Suppressor macrophage treated with lipopolysaccharide for 4 hours (primary cell): ENCODE results near the gene SET.
A peak's percentile ranks its signal among the peaks of the same experiment; 100 is the strongest.
"Not testable (repeated sequence)": the region's sequence is repeated elsewhere in the genome, so short reads cannot be mapped to it uniquely, and the experiment has no call there.

ENCODE experiments used
- DNase-seq: peaks from one replicate; pipeline ENCODE4 v3.0.0-alpha.2; 2020

The SET gene

DNA sequence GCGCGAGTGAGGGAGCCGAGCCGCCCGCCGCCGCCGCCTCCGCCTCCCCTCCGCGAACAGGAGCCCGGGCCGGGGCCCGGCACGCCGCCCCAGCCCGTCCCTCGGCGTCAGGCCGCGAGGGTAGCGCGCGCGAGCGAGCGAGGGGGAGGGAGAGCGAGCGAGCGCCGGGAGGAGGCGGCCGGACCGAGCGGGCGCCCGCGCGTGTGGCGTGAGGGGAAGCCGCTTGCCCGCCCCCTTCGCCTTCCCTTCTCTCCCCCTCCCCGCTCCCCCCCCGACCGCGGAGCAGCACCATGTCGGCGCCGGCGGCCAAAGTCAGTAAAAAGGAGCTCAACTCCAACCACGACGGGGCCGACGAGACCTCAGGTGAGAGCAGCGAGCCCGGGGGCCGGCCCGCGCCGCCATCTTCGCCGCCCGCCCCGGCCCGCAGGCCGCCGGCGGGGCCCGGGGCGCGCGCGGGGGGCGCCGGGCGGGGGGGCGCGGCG lies 312 bp downstream of the SET start:
- DNase-seq, result no peak

DNA sequence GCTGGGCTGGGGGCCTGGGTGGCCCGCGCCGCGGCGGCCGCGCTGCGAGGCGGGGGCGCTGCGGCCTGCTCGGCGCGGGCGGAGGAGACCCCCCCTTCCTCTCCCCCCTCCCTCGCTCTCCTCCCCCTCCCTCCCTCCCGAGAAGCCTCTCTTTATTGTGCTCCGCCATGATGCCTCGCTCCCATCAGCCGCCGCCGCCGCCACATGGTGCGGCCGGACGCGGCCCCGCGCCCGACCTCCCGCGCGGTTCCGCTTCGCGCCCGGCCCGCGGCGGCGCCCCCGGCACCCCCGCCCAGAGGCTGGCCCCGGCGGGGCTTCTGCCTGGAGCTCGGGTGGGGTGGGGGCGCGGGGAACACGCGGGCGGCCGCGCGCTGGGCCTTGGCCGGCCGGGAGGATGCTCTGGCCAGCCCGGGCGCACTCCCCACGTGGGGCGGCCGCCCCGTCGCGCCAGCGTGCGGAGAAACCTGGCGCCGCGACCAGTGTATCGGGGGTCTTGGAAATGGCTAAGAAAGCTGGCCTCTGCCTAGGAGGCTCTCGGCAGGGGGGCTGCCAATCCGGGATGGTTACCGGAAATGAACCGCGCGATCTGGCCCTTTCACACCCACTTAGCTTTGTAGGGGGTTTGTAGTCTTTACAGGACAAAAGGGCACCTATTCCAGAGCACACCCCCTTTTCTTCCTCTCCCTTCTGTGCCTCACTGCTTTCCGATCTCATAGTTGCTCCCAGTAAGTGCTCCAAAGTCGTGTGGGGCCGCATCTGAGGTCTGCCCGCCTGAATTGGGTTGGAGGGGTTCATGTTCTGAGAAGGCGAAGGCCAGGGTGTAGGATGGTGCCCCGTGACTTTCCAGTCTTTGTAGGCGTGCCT lies 1.0 kb downstream of the SET start:
- peak; percentile 42 for DNase-seq

DNA sequence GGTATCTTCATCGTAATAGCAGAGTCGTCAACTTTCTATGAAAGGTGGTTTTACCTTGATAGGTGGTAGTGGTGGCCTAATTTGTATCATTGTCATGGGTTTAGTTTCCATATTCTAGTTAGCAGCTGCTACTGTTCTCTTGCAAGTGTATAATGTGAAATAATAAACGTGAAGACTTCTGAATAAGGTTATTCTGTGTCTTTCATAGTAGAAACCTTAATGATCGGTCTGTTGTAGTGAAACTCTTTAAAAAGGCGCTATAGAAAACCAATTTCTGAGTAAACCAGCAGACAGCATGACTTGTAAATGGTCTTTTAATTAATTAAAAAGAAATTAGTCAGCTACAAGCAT lies 1.6 kb downstream of the SET start:
- no peak for DNase-seq

DNA sequence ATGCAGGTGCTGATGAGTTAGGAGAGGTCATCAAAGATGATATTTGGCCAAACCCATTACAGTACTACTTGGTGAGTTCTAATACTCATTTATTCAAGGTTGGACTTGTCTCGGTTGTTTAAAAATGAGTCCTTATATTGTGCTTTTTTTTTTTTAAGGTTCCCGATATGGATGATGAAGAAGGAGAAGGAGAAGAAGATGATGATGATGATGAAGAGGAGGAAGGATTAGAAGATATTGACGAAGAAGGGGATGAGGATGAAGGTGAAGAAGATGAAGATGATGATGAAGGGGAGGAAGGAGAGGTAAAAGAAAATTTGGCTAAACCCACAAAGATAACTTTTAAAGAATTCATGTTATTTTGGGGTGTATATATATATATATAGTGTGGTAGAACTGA lies 4.7 kb downstream of the SET start:
- not testable (repeated sequence) for DNase-seq

DNA sequence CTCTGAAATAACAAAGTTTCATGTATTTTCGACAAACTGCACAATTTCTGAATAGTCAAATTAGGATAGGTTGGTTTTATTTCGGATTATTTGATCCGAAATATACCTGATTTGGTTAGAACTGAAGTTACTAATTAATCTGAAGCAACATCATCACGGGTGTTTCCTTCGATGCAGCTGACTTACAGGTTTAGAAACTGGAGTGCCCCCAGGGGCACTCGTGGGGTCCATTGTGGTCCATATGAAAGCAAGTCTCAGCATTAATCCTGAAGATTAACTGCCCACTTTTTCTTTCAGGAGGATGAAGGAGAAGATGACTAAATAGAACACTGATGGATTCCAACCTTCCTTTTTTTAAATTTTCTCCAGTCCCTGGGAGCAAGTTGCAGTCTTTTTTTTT lies 5.3 kb downstream of the SET start:
- DNase-seq, result no peak

DNA sequence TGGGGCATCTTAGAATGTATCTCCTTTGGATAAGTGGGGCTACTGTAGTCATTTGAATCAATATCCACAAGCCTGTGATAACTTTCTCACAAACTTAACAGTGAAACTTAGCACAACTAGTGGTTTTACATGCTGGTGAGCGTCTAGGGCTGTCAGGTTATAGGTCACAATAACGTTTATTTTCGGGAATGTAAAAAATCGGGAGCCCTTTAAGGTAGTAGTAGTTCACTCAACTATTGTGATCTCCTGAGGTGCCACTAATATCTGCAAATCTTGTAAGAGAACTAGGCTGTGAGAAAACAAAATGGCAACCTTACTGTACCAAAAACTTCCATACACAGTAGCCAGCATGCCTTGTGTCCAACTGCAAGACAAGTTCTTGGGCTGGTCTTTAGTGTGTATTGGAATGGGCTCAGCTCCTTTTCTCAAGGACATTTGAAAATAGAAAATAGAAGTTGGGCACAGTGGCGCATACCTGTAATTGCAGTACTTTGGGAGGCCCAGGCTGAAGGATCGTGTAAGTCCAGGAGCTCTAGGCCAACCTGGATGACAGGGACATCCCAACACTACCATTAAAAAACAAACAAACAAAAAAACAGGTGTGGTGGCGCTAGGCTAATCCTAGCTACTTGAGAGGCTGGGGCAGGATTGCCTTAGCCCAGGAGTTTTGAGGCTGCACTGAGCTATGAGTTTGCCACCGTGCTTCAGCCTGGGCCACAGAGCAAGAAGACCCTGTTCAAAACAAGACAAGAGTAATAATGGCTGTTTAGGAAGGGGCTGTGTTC lies 8.1 kb downstream of the SET start:
- DNase-seq, result no peak

DNA sequence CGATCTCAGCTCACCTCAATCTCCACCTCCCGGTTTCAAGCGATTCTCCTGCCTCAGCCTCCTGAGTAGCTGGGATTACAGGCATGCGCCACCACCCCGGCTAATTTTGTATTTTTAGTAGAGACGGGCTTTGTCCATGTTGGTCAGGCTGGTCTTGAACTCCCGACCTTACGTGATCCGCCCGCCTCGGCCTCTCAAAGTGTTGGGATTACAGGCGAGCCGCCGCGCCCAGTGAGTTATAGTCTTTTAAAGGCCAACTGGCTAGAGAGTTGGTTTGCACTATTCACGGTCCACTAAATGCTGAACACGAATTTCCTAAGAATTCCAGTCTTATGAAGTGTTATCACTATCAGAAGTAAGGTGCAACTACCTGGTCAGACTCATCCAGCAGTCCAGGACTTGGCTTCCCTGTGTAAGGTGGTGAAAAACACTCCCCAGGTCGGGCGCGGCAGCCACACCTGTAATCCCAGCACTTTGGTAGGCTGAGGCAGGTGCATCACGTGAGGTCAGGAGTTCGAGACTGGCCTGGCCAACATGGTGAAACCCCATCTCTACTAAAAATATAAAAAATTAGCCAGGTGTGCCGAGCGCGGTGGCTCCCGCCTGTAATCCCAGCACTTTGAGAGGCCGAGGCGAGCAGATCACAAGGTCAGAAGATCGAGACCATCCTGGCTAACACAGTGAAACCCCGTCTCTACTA lies 10.2 kb downstream of the SET start:
- not testable (repeated sequence) for DNase-seq

DNA sequence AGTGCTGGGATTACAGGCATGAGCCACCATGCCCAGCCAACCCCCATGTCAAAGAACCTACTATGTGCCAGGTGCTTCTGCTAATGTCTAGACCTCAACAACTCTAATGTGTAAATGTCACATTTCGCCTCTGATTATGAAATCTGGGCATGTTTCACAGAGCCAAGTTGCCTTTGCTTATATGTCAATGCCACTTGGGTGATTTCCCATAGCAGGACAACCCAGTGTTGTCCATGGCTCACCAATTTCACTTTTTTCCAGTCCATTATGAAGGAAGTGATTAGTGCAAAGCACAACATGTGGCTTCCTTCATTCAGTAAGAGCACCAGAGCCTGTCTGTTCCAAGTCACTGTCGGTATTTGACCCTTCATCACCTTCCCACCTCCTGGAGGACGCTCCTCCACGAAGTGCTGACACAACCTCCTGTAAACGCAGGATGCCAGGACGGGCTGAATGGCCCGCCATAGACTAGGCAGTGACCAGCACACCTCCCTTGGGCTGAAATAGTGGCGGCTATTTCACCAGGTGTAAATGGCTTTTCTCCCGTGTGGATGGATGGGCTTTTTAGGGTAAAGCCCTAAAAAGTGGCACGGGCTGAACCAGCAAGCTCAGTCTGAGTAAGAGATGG lies 12.3 kb downstream of the SET start:
- peak; percentile 61 for DNase-seq

DNA sequence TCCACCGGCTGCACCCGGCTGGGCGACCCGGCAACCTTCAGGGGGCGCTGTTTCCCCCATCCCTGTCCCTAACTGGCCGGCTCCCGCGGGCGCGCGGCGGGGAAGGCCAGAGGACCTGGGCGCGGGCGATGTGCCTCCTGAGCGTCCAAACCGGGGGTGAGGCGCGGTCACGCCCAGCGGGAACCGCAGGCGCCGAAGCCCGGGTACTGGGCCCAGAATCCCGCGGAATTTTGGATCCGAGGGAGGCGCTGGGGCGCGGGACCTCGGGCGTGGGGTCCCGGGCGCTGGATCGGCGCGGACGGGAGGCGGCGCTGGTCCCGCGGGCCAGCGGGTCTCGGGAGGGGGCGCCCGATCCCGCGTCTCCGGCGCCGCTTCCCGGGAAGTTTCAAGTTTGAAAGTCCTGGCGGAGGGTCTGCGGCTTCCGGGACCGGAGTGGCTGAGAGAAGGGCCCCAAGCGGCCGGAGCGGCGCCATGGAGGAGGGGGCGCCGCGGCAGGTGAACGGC lies 13.5 kb downstream of the SET start, which contains the start of gene PKN3:
Gene PKN3 (plus strand): TSS at position 59 of the 504 bp plus-strand sequence. CDS start 413 bp downstream, at position 472.
- peak; percentile 92 for DNase-seq

DNA sequence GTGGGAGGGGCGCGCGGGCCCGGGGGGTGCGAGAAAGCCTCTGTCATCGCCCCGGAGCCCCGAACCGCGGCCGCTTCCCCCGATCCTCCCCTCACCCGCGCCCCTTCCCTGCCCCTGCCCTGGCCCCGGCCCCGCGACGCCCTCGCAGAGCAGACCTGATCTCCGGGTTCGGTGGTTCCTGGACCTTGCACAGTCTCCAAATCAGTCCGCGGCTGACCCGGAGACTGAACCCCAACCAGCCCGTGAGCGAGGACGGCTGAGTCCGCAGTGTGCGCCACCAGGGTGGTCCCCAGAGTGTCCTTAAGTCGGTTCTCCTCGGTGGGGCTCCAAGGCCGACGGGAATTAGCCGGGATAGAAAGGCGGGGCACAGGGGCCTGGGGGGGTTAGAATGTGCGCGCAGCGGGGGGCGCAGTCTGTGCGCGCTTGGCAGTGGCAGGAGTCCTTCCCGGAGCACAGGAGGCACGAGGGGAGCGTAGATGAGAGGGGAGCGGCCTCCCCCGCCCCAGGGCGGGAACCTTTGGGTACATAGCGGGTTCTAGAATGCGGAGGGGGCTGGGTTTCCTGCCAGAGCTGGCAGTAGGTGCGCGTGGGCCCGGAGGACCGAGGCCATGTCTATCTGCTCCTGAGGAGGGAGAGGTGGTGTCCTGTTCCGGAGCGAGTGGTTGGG lies 14.1 kb downstream of the SET start:
- no peak for DNase-seq

DNA sequence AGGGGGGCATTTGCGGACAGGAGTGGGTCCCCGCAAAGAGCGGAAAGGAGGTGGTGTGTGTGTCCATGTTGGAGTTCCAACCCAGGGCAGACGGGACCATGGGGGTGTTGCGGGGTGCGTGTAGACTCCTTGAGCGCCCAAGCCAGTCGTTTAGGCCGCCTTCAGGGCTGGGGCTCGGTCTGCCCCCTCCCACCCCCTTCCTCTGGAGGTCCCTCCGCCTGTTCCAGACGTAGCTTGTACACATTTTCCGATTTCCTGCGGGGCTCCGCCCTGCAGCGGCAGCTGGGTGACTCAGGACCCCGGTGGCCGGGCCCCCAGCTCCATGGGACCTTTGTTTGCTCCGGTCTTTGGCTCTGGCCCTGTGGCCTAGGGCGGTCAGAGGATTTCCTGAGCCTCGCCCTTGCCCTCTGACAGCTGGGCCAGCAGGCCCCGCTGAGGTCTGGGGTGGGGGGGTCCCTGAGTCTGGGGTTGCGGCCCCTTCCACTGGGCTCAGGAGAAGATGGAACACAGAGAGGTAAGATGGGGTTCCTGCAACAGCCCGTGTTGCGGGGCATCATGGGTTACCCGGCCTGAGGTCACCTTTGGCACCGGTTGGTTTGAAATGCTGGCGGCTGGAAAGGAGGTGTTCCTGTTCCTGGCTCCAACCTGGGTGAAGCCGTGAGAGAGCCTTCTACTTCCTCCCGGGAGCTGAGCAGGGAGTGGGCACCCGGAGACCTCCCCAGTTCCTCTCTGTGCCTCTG lies 14.8 kb downstream of the SET start:
- DNase-seq, result no peak

DNA sequence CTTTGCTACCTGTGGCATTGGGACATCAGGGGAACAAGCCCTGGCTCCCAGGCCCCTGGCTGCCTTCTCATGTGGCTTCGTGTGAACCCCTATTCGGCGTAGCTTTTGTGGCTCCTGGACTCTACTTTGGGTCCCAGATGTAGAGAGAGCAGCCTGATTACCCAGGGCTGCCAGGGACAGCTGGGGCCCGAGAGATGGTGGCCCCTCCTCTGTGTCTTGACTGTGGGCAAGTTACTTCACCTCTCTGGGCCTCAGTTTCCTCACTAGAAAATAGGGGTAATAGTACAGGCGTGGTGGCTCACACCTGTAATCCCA lies 15.3 kb downstream of the SET start:
- no peak for DNase-seq

DNA sequence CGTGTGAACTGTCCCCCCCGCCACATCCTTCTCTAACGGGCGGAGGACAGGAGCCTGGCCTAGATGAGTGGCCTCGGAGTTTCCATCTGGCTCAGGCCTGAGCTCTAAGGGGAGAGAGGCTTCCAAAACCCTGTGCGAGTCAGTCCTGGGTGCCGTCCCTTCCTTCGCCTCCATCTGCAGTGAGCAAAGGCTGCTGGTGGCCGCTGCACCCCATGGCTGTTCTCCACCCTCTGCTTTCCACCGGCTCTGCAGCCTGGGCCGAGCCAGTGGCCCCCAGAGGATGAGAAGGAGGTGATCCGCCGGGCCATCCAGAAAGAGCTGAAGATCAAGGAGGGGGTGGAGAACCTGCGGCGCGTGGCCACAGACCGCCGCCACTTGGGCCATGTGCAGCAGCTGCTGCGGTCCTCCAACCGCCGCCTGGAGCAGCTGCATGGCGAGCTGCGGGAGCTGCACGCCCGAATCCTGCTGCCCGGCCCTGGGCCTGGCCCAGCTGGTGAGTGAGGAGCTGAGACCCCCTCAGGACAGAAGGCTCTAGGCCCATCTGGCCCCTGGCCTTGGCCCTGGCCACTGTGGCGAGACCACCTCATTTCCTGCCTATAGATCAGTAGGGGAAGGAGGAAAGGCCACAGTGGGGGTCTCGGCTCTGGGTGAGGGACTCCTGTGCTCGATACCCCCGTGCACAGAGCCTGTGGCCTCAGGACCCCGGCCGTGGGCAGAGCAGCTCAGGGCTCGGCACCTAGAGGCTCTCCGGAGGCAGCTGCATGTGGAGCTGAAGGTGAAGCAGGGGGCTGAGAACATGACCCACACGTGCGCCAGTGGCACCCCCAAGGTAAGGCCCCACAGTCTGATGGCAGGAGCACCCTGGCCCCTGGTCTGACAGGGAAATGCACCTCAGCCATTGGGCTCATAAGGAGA lies 16.3 kb downstream of the SET start:
- DNase-seq, result no peak

DNA sequence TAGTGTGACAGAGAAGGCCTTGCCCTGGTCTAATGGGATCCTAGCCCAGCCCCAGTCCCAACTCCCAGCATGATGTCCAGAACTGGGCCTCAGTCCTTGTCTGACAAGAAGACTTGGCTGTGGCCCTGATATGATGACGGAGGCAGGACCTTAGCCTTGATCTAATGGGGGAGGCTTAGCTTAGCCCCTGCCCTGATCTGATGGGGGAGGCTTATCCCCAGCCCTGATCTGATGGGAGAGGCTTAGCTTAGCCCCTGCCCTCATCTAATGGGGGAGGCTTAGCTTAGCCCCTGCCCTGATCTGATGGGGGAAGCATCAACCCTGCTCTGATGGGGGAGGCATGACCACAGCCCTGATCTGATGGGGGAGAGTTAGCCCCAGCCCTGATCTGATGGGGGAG lies 17.0 kb downstream of the SET start:
- DNase-seq, result no peak

DNA sequence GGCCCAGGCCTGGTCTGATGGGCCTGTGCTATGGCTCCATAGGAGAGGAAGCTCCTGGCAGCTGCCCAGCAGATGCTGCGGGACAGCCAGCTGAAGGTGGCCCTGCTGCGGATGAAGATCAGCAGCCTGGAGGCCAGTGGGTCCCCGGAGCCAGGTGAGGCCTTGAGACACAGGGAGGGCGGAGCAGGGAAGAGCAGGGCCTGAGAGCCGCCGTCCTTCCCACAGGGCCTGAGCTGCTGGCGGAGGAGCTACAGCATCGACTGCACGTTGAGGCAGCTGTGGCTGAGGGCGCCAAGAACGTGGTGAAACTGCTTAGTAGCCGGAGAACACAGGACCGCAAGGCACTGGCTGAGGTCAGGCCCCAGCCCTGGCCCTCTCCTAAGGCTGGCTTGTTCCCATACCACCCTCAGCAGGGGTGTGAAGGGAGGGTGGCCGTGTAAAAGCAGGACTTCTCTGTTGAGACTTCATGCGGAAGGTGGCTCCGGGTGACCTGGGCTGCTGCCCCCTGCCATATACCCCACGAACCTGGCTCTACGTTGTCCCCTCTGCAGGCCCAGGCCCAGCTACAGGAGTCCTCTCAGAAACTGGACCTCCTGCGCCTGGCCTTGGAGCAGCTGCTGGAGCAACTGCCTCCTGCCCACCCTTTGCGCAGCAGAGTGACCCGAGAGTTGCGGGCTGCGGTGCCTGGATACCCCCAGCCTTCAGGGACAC lies 17.8 kb downstream of the SET start:
- no peak for DNase-seq

DNA sequence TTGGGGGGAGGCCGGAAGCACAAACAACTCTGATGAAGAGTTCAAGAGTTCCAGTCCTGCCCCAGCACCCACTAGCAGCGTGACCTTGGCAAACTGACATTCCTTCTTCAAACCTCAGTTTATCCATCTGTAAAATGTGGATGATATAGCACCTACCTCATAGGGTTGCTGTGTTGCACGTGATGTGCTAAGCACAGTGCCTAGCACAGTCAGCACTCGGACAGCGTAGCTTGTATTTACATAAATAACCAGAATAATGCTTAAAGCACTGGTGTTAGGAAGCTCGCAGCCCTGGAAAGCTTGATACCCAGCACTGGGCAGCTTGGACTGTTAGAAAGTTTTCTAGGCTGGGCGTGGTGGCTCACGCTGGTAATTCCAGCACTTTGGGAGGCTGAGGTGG lies 18.4 kb downstream of the SET start:
- no peak for DNase-seq

DNA sequence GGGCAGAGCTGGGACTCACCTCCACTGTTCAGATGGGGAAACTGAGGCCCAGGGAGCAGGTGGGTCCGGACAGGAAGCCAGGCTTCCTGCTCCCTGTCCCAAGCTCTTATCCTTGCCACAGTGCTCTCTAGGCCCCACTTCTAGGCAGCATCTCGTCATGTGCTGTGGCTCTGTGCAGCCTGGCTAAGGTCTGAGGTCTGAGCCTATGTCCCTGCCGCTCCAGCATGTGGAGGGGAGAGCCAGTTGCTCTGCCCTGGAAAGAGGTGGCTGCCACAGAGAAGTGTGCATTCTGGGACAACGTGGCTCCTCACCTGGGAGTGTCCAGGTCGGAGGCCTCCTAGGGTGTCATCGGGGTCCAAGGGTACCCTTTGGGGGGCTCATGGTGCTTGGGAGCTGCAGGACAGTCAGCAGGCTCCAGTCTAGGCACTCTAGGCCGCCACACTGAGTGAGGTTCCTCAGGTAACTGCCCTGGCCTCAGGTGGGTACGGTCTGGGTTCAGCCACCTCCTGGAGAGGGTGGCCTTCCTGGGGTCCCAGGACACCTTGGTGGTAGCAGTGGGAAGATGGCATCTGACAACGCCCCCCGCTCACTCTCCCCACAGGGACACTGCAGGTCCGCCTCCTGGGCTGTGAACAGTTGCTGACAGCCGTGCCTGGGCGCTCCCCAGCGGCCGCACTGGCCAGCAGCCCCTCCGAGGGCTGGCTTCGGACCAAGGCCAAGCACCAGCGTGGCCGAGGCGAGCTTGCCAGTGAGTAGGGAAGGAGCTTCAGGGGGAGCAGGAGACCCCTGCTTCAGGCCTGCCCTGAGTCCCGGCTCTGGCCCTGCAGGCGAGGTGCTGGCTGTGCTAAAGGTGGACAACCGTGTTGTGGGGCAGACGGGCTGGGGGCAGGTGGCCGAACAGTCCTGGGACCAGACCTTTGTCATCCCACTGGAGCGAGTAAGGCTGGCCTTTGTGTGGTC lies 23.7 kb downstream of the SET start:
- DNase-seq, result no peak

DNA sequence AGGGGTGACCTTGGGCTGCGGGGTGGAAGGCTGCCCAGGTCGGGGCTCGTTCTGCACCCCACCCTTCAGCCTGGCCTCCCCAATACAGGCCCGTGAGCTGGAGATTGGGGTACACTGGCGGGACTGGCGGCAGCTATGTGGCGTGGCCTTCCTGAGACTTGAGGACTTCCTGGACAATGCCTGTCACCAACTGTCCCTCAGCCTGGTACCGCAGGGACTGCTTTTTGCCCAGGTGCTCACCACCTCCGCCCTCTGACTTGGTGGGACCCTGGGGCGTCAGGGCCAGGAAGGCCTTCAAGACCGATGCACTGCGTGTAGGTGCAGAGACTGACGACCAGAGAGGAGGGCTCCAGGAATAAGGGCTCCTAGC lies 24.4 kb downstream of the SET start:
- no peak for DNase-seq
